Loucy (cell line): ENCODE measurements around the gene VCAN.

Experiments used
- H2AFZ ChIP-seq: fragments of 200-600 bp; sonication (generic); 2 replicates; pipeline ENCODE4 v1.6.0; 2016; ENCODE audit warnings: antibody characterized with exemption, mild to moderate bottlenecking, low read length, moderate library complexity
- H3F3A ChIP-seq: fragments of 200-600 bp; 2 replicates; pipeline ENCODE4 v1.6.0; 2016; ENCODE audit warnings: antibody characterized with exemption, low read depth, mild to moderate bottlenecking
- H3K27me3 ChIP-seq: fragments of 200-600 bp; sonication (generic); 2 replicates; pipeline ENCODE4 v1.6.1; 2014; ENCODE audit warnings: low read length, mild to moderate bottlenecking; ENCODE audit not compliant: insufficient read depth, poor library complexity, severe bottlenecking
- H3K36me3 ChIP-seq: fragments of 200-600 bp; sonication (generic); 2 replicates; pipeline ENCODE4 v1.6.1; 2016; ENCODE audit warnings: low read length; ENCODE audit not compliant: insufficient read depth
- H3K4me1 ChIP-seq: fragments of 200-600 bp; sonication (generic); 2 replicates; pipeline ENCODE4 v1.5.1; 2014; ENCODE audit warnings: low read length, mild to moderate bottlenecking; ENCODE audit not compliant: insufficient read depth, poor library complexity, severe bottlenecking
- H3K4me2 ChIP-seq: fragments of 200-600 bp; sonication (generic); 2 replicates; pipeline ENCODE4 v1.6.0; 2014; ENCODE audit warnings: antibody characterized with exemption, low read length, low read depth, mild to moderate bottlenecking; ENCODE audit not compliant: poor library complexity, severe bottlenecking
- H3K4me3 ChIP-seq: fragments of 200-600 bp; sonication (generic); 2 replicates; pipeline ENCODE4 v1.5.1; 2014; ENCODE audit warnings: low read length, mild to moderate bottlenecking, mixed read lengths; ENCODE audit not compliant: poor library complexity, severe bottlenecking
- H3K79me2 ChIP-seq: fragments of 200-600 bp; sonication (generic); 2 replicates; pipeline ENCODE4 v1.6.1; 2014; ENCODE audit warnings: low read length; ENCODE audit not compliant: insufficient read depth
- H3K9ac ChIP-seq: fragments of 200-600 bp; sonication (generic); 2 replicates; pipeline ENCODE4 v1.6.0; 2014; ENCODE audit warnings: mild to moderate bottlenecking, low read depth, low read length, moderate library complexity; ENCODE audit not compliant: poor library complexity, severe bottlenecking
- H3K9me2 ChIP-seq: fragments of 200-600 bp; sonication (generic); replicated peaks from 2 replicates; pipeline ENCODE4 v1.6.1; 2016; ENCODE audit warnings: low read depth, low read length, mixed read lengths
- H3K9me3 ChIP-seq: fragments of 200-600 bp; sonication (generic); 2 replicates; pipeline ENCODE4 v1.6.1; 2014; ENCODE audit warnings: mild to moderate bottlenecking, antibody characterized with exemption, low read length, low read depth; ENCODE audit not compliant: insufficient read depth
- H4K20me1 ChIP-seq: fragments of 200-600 bp; sonication (generic); 2 replicates; pipeline ENCODE4 v1.6.0; 2014; ENCODE audit warnings: antibody characterized with exemption, low read length, mild to moderate bottlenecking; ENCODE audit not compliant: insufficient read depth, poor library complexity, severe bottlenecking
- CTCF ChIP-seq: fragments of 200-600 bp; sonication (generic); conservative IDR thresholded peaks from 2 replicates; pipeline ENCODE4 v1.5.1; 2014; ENCODE audit warnings: mild to moderate bottlenecking, antibody characterized with exemption, low read length
- EZH2phosphoT487 ChIP-seq: fragments of 200-600 bp; IDR thresholded peaks from 2 replicates; pipeline ENCODE4 v1.6.1; 2018; ENCODE audit warnings: antibody characterized with exemption, mild to moderate bottlenecking, moderate library complexity, borderline replicate concordance

Gene VCAN

DNA sequence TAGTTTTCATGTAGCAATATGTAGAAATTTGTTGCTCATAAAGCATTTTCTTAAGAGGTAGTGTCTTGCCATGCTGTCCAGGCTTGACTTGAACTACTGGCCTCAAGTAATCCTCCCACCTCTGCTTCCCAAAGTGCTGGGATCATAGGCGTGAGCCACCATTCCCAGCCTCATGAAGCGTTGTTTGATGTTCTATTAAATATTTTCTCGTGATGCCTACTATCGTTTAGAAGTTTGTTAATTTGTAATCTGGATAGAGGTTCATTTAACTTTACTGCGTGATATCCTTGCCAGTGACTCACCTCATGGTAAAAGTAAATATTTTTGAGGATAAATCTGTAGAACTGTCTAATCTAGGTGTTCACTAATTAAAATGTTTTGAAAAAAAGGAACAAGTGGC is 82.6 kb downstream of the VCAN start:
- no peaks in the 10 kb centered on the region for H3K9me3 ChIP-seq
- no peaks in the 10 kb centered on the region for H3K27me3 ChIP-seq
- no peaks in the 10 kb centered on the region for H3F3A ChIP-seq
- no peak overlapping the region for H3K4me3 ChIP-seq
- H3K4me1 ChIP-seq = no peaks in the 10 kb centered on the region
- no peaks in the 10 kb centered on the region for H3K9me2 ChIP-seq
- TF ChIP-seq EZH2phosphoT487 = no peak
- no peak for TF ChIP-seq CTCF
- H3K36me3 ChIP-seq = no peaks in the 10 kb centered on the region
- no peak overlapping the region for H2AFZ ChIP-seq
- no peaks in the 10 kb centered on the region for H4K20me1 ChIP-seq
- no peak overlapping the region for H3K4me2 ChIP-seq
- no peak overlapping the region for H3K9ac ChIP-seq
- H3K79me2 ChIP-seq = no peaks in the 10 kb centered on the region

GRCh38 chr5:83554686-83555085 is 83.1 kb downstream of the VCAN start:
- H3K36me3 ChIP-seq = no peaks in the 10 kb centered on the region
- TF ChIP-seq CTCF (no peak), EZH2phosphoT487 (no peak)
- no peak overlapping the region for H2AFZ ChIP-seq
- no peak overlapping the region for H3K4me2 ChIP-seq
- H3F3A ChIP-seq = no peaks in the 10 kb centered on the region
- H3K9me2 ChIP-seq = no peaks in the 10 kb centered on the region
- H3K4me3 ChIP-seq = no peak overlapping the region
- H3K27me3 ChIP-seq = no peaks in the 10 kb centered on the region
- H3K9ac ChIP-seq = no peak overlapping the region
- H3K4me1 ChIP-seq = no peaks in the 10 kb centered on the region
- H4K20me1 ChIP-seq = no peaks in the 10 kb centered on the region
- no peaks in the 10 kb centered on the region for H3K9me3 ChIP-seq
- no peaks in the 10 kb centered on the region for H3K79me2 ChIP-seq

GRCh38 chr5:83555263-83555662 is 83.7 kb downstream of the VCAN start:
- H3K9me2 ChIP-seq = no peaks in the 10 kb centered on the region
- H3K4me2 ChIP-seq = no peak overlapping the region
- no peaks in the 10 kb centered on the region for H3K9me3 ChIP-seq
- no peak overlapping the region for H3K4me3 ChIP-seq
- no peaks in the 10 kb centered on the region for H3K36me3 ChIP-seq
- no peak overlapping the region for H3K9ac ChIP-seq
- TF ChIP-seq CTCF (no peak), EZH2phosphoT487 (no peak)
- H4K20me1 ChIP-seq = no peaks in the 10 kb centered on the region
- H2AFZ ChIP-seq = no peak overlapping the region
- no peaks in the 10 kb centered on the region for H3K4me1 ChIP-seq
- H3K27me3 ChIP-seq = no peaks in the 10 kb centered on the region
- H3F3A ChIP-seq = no peaks in the 10 kb centered on the region
- no peaks in the 10 kb centered on the region for H3K79me2 ChIP-seq
